NCI-H748 (cell line): ENCODE measurements around the gene SLC16A8.
A peak's percentile ranks its signal among the peaks of the same experiment; 100 is the strongest.

Source experiments
- DNase-seq: peaks from one replicate; lab custom pipeline; 2025; ENCODE audit not compliant: unreplicated experiment; lab: John Stamatoyannopoulos, UW

SLC16A8 gene

GRCh38 chr22:38114484-38115398 lies 30.8 kb upstream of the SLC16A8 start:
- peak; percentile 58 for DNase-seq

- DNase-seq, result no peak
These were observed 28.4 kb upstream of the SLC16A8 start for GRCh38 chr22:38112381-38112780.

- no peak for DNase-seq
These were observed 28.0 kb upstream of the SLC16A8 start for GRCh38 chr22:38111925-38112355.

GRCh38 chr22:38110863-38111852 lies 27.2 kb upstream of the SLC16A8 start:
- DNase-seq, result no peak

- no peak for DNase-seq
These were observed 26.3 kb upstream of the SLC16A8 start, which contains the start of gene BAIAP2L2 for GRCh38 chr22:38110008-38110862. Gene BAIAP2L2 (minus strand): TSS chr22:38110684. CDS start chr22:38110525, 159 bp downstream.

- DNase-seq, result no peak
These were observed 25.5 kb upstream of the SLC16A8 start for GRCh38 chr22:38109371-38110001.

GRCh38 chr22:38108561-38109319 lies 24.8 kb upstream of the SLC16A8 start:
- DNase-seq, result no peak

- DNase-seq, result no peak
These were observed 23.9 kb upstream of the SLC16A8 start for GRCh38 chr22:38107692-38108515.

GRCh38 chr22:38106814-38107578 lies 23.0 kb upstream of the SLC16A8 start:
- DNase-seq, result no peak

GRCh38 chr22:38104084-38104483 lies 20.1 kb upstream of the SLC16A8 start:
- peak; percentile 20 for DNase-seq

- no peak for DNase-seq
These were observed 19.7 kb upstream of the SLC16A8 start for GRCh38 chr22:38103641-38104040.

GRCh38 chr22:38098410-38099249 lies 14.6 kb upstream of the SLC16A8 start:
- DNase-seq, result no peak

GRCh38 chr22:38097557-38098409 lies 13.8 kb upstream of the SLC16A8 start:
- DNase-seq, result no peak

- DNase-seq, result no peak
These were observed 13.1 kb upstream of the SLC16A8 start for GRCh38 chr22:38097058-38097457.

GRCh38 chr22:38089474-38089851 lies 5.5 kb upstream of the SLC16A8 start:
- no peak for DNase-seq
